ENCODE data around the gene MOSMO. TPM values are rescaled to one million over a fixed set of nuclear protein-coding genes. Genes with fewer than 3 reads are reported as not detected.
"Not testable (repeated sequence)": the region's sequence is repeated elsewhere in the genome, so short reads cannot be mapped to it uniquely, and the experiment has no call there.

Gene MOSMO
- total and polyA plus RNA-seq, 4 donors: 3.4 to 19.6 (median 13.6) TPM

DNA sequence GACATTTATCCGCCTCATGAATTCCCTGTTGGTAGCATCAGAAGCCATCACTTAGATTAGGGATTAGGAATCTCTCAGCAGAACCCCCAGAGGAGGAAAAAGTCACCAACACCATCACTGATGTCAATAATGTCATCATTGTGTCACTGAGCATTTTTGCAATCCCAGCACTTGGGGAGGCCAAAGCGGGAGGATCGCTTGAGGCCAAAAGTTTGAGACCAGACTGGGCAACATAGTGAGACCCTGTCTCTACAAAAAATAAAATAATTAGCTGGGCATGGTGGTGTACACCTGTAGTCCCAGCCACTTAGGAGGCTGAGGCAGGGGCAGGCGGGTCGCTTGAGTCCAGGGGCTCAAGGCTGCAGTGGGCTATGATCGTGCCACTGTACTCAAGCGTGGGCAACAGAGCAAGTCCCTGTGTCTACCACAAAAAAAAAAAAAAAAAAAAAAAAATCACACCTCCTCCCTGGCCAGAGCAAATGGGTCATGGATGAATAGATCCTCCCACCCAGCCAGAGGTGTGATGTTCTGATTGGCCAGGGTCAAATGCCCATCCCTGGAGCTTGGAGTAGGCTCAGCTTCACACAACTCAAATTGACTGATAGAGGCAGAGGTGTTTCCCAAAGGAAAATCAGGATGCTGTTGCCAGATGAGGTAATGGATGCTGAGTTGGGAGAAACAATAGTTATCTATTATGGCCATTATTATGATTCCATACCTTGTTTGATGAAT is 116.0 kb downstream of the MOSMO start:
- WGBS, 2 donors: 96 to 98% methylated on average over 5 to 7 of the region's 7 CpGs
- intact Hi-C loops (cut with DNase I): no loop called here
- no peaks in the 10 kb centered on the region for H3K9me3 ChIP-seq (ENCODE audit: control insufficient read depth, low read length)

DNA sequence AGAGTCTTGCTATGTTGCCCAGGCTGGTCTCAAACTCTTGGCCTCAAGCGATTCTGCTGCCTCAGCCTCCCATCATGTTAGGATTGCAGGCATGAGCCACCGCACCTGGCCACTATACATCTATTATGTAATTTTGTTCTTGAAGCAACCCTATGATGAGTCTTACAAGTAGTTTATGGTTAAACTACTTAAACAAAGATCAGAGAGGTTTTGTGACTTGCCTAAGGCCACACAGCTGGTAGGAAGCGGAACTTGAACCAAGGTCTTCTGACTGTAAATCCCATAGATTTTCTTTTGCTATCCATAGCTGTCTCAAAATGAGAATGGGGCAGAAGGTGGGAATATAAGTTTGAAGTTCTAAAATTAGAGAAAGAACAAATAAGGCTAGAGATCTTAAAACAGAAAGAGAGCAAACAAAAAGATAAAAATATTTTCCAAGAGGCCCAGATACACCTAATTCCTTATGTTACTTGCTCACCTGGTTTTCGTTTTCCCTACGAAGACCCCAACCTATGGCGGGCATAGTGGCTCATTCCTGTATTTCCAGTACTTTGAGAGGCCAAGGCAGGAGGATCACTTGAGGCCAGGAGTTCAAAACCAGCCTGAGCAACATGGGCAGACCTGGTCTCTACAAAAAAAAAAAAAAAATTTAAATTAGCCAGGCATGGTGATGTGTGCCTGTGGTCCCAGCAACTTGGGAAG is 116.8 kb downstream of the MOSMO start:
- Histone ChIP-seq H3K4me1 (ENCODE audit: control insufficient read depth in 1 of 2, insufficient read depth in 2 of 2, low read length in 2 of 2) (no peaks in the 10 kb centered on the region), H3K9me3 (ENCODE audit: control insufficient read depth, low read length) (no peaks in the 10 kb centered on the region), H3K27ac (ENCODE audit: low read depth in 1 of 2, low read length in 2 of 2) (no peak overlapping the region), H3K27me3 (ENCODE audit: control insufficient read depth in 1 of 2, insufficient read depth in 2 of 2, low read length in 1 of 2) (no peaks in the 10 kb centered on the region), H3K4me3 (ENCODE audit: low read length in 2 of 2) (no peak overlapping the region), H3K36me3 (ENCODE audit: control insufficient read depth in 1 of 2, insufficient read depth in 2 of 2, low read length in 1 of 2) (no peaks in the 10 kb centered on the region)
- 96% methylated on average over 6 of the region's 6 CpGs for WGBS, 2 donors
- no peak for ATAC-seq (ENCODE audit: low FRiP score)
- intact Hi-C loops (cut with DNase I): no loop called here
- DNase-seq: no peak

More for the DNA sequence above, 116.0 kb downstream of the MOSMO start:
- no peaks in the 10 kb centered on the region for H3K36me3 ChIP-seq (ENCODE audit: control insufficient read depth in 1 of 2, insufficient read depth in 2 of 2, low read length in 1 of 2)
- no peaks in the 10 kb centered on the region for H3K4me1 ChIP-seq (ENCODE audit: control insufficient read depth in 1 of 2, insufficient read depth in 2 of 2, low read length in 2 of 2)
- H3K27me3 ChIP-seq (ENCODE audit: control insufficient read depth in 1 of 2, insufficient read depth in 2 of 2, low read length in 1 of 2): no peaks in the 10 kb centered on the region
- DNase-seq: no peak
- no peak for ATAC-seq (ENCODE audit: low FRiP score)
- H3K27ac ChIP-seq (ENCODE audit: low read depth in 1 of 2, low read length in 2 of 2): no peak overlapping the region
- no peak overlapping the region for H3K4me3 ChIP-seq (ENCODE audit: low read length in 2 of 2)

DNA sequence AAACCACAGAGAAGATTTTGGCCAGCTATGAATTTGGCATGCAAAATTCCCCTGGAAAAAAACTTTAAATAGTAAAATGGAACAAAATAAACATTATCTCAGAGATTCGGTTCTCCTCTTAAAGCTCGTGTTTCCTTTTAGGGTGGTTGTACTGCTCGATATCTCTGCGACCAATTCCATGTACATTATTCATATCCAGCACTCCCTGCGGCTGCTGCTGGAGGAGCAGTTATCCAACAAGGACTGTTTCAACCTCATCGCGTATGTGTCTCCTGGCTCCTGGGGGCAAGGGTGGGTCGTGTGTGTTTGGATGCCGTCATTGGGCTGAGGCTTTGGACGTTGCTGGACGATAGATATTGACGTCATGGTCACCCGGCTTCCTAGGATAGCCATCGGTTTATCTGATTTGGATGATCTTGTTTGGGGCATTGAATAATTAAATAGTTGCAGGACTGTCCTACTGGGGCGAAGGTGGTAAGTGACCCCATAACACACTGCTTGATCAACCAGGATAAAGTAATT is 118.2 kb downstream of the MOSMO start:
- DNase-seq: no peak
- WGBS, 2 donors: 40 to 44% methylated on average over 15 of the region's 15 CpGs
- H3K27ac ChIP-seq (ENCODE audit: low read depth in 1 of 2, low read length in 2 of 2): no peak overlapping the region
- intact Hi-C loops (cut with DNase I): no loop called here
- H3K4me3 ChIP-seq (ENCODE audit: low read length in 2 of 2): no peak overlapping the region
- no peaks in the 10 kb centered on the region for H3K27me3 ChIP-seq (ENCODE audit: control insufficient read depth in 1 of 2, insufficient read depth in 2 of 2, low read length in 1 of 2)
- H3K9me3 ChIP-seq (ENCODE audit: control insufficient read depth, low read length): no peaks in the 10 kb centered on the region
- no peak for ATAC-seq (ENCODE audit: low FRiP score)
- H3K4me1 ChIP-seq (ENCODE audit: control insufficient read depth in 1 of 2, insufficient read depth in 2 of 2, low read length in 2 of 2): no peaks in the 10 kb centered on the region
- H3K36me3 ChIP-seq (ENCODE audit: control insufficient read depth in 1 of 2, insufficient read depth in 2 of 2, low read length in 1 of 2): no peaks in the 10 kb centered on the region

DNA sequence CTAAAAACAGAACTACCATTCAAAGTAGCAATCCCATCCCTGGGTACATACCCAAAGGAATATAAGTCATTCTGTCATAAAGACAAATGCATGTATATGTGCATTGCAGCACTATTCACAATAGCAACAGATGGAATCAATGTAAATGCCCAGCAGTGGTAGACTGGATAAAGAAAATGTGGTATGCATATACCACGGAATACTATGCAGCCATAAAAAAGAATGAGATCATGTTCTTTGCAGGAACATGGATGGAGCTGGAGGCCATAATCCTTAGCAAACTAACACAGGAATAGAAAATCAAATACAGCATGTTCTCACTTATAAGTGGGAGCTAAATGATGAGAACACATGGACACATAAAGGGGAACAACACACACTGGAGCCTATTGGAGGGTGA is 120.6 kb downstream of the MOSMO start:
- H3K27ac ChIP-seq (ENCODE audit: low read depth in 1 of 2, low read length in 2 of 2); H3K27me3 ChIP-seq (ENCODE audit: control insufficient read depth in 1 of 2, insufficient read depth in 2 of 2, low read length in 1 of 2); intact Hi-C loops (cut with DNase I); H3K4me3 ChIP-seq (ENCODE audit: low read length in 2 of 2); DNase-seq; H3K9me3 ChIP-seq (ENCODE audit: control insufficient read depth, low read length); ATAC-seq (ENCODE audit: low FRiP score); H3K4me1 ChIP-seq (ENCODE audit: control insufficient read depth in 1 of 2, insufficient read depth in 2 of 2, low read length in 2 of 2); H3K36me3 ChIP-seq (ENCODE audit: control insufficient read depth in 1 of 2, insufficient read depth in 2 of 2, low read length in 1 of 2): not testable (repeated sequence)
- 92 to 95% methylated on average over 1 of the region's 1 CpG for WGBS, 2 donors

DNA sequence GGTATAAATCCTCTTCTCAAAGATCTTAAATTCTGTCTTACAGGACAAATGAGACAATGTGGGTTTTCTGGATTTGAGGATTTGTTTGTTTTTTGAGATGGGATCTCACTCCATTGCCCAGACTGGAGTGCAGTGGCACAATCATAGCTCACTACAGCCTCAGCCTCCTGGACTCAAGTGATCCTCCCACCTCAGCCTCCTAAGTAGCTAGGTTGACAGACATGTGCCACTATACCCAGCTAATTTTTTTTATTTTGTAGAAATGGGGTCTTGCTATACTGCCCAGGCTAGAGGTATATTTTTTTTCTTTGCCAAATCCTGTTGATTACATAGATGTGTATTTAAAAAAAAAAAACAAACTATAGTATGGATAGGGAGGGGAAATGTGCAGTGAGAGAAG is 122.6 kb downstream of the MOSMO start:
- intact Hi-C loops (cut with DNase I): no loop called here
- H3K36me3 ChIP-seq (ENCODE audit: control insufficient read depth in 1 of 2, insufficient read depth in 2 of 2, low read length in 1 of 2): no peaks in the 10 kb centered on the region
- H3K4me1 ChIP-seq (ENCODE audit: control insufficient read depth in 1 of 2, insufficient read depth in 2 of 2, low read length in 2 of 2): no peaks in the 10 kb centered on the region
- DNase-seq (no peak), ATAC-seq (ENCODE audit: low FRiP score) (no peak)
- no peak overlapping the region for H3K4me3 ChIP-seq (ENCODE audit: low read length in 2 of 2)
- H3K9me3 ChIP-seq (ENCODE audit: control insufficient read depth, low read length): no peaks in the 10 kb centered on the region
- H3K27me3 ChIP-seq (ENCODE audit: control insufficient read depth in 1 of 2, insufficient read depth in 2 of 2, low read length in 1 of 2): no peaks in the 10 kb centered on the region
- no peak overlapping the region for H3K27ac ChIP-seq (ENCODE audit: low read depth in 1 of 2, low read length in 2 of 2)

DNA sequence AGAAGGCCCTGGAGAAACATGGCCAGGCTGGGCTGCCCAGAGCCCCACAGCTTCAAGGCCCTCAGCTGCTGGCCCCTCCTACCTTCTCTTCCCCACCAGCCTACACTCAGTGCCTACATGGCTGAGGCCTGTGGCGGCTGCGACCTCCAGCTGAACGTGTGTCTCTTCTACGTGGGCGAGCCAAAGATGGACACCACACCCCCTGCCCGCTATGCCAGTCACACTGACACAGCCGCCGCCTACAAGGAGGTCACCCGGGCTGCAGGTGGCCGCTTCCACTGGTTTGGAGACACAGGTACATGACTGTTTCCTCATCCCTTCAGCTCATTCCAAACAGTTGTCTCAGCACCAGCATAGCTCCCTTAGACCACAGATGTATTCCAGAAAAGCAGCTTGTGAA is 124.9 kb downstream of the MOSMO start:
- no peak for ATAC-seq (ENCODE audit: low FRiP score)
- intact Hi-C loops (cut with DNase I): no loop called here
- no peaks in the 10 kb centered on the region for H3K36me3 ChIP-seq (ENCODE audit: control insufficient read depth in 1 of 2, insufficient read depth in 2 of 2, low read length in 1 of 2)
- H3K27me3 ChIP-seq (ENCODE audit: control insufficient read depth in 1 of 2, insufficient read depth in 2 of 2, low read length in 1 of 2): no peaks in the 10 kb centered on the region
- WGBS, 2 donors: 85 to 88% methylated on average over 10 of the region's 10 CpGs
- no peak overlapping the region for H3K4me3 ChIP-seq (ENCODE audit: low read length in 2 of 2)
- DNase-seq: no peak
- H3K9me3 ChIP-seq (ENCODE audit: control insufficient read depth, low read length): no peaks in the 10 kb centered on the region
- H3K4me1 ChIP-seq (ENCODE audit: control insufficient read depth in 1 of 2, insufficient read depth in 2 of 2, low read length in 2 of 2): no peaks in the 10 kb centered on the region
- H3K27ac ChIP-seq (ENCODE audit: low read depth in 1 of 2, low read length in 2 of 2): no peak overlapping the region

Other genes starting within 250 kb of the MOSMO start
- gene NPIPB4, start 150.4 kb upstream of the MOSMO start, total RNA-seq: 100 to 1,000 TPM; 231 to 240 TPM
- gene NPIPB4, start 150.4 kb upstream of the MOSMO start, polyA plus RNA-seq: 10 to 100 TPM in 1 of 2 donors, 1 to 10 TPM in 1; 6.1 to 22.3 TPM
- gene UQCRC2, start 54.8 kb upstream of the MOSMO start, total RNA-seq: 100 to 1,000 TPM; 140 to 143 TPM
- 100 to 1,000 TPM; 122 to 123 TPM for gene UQCRC2, start 54.8 kb upstream of the MOSMO start, polyA plus RNA-seq
- not detected for gene PDZD9, start 7.0 kb upstream of the MOSMO start, total RNA-seq
- not detected for gene PDZD9, start 7.0 kb upstream of the MOSMO start, polyA plus RNA-seq
- gene VWA3A, start 84.4 kb downstream of the MOSMO start, total RNA-seq: under 1 TPM; 0.18 to 0.39 TPM
- gene VWA3A, start 84.4 kb downstream of the MOSMO start, polyA plus RNA-seq: under 1 TPM; 0.13 to 0.20 TPM
- not detected for gene SDR42E2, start 154.4 kb downstream of the MOSMO start, total RNA-seq
- gene SDR42E2, start 154.4 kb downstream of the MOSMO start, polyA plus RNA-seq: under 1 TPM in 1 of 2 donors, not detected in 1; 0.10 TPM
- gene EEF2K, start 198.2 kb downstream of the MOSMO start, total RNA-seq: 10 to 100 TPM; 40.6 to 56.3 TPM
- gene EEF2K, start 198.2 kb downstream of the MOSMO start, polyA plus RNA-seq: 10 to 100 TPM in 1 of 2 donors, 1 to 10 TPM in 1; 9.3 to 12.1 TPM